ENCODE data around the gene ZNF644.

The ZNF644 gene

DNA sequence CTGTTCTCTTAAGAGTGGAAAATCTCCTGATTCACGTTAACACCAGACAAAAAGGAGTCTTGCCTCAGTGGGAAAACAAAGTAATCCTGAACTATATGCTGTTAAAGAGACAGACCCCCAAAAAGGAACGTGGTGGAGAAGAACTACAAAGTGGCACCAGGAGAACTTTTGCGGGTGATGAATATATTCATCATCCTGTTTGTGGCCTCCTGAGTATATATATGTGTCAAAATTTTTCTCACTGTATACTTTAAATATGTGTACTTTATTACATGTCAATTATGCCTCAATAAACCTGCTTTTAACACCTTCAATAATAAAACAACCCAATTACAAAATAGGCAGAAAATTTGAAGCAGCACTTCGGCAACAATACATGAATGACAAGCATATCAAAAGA lies 31.1 kb downstream of the ZNF644 start:
- Histone ChIP-seq H3K4me3 (ENCODE audit: severe bottlenecking) (no peak overlapping the region), H3K27me3 (ENCODE audit: insufficient read depth, poor library complexity, severe bottlenecking) (no peaks in the 10 kb centered on the region), H3K27ac (ENCODE audit: poor library complexity, severe bottlenecking) (no peak overlapping the region), H3K4me1 (ENCODE audit: insufficient read depth, poor library complexity, severe bottlenecking) (no peaks in the 10 kb centered on the region), H3K9me3 (ENCODE audit: severe bottlenecking) (peaks cover 6% of the 10 kb centered on the region), H3K36me3 (ENCODE audit: low read depth) (peaks cover 13% of the 10 kb centered on the region)
- no peak for ATAC-seq (ENCODE audit: low read depth)
- DNase-seq (ENCODE audit: low spot score) = no peak
- TF ChIP-seq, protein P1, sequence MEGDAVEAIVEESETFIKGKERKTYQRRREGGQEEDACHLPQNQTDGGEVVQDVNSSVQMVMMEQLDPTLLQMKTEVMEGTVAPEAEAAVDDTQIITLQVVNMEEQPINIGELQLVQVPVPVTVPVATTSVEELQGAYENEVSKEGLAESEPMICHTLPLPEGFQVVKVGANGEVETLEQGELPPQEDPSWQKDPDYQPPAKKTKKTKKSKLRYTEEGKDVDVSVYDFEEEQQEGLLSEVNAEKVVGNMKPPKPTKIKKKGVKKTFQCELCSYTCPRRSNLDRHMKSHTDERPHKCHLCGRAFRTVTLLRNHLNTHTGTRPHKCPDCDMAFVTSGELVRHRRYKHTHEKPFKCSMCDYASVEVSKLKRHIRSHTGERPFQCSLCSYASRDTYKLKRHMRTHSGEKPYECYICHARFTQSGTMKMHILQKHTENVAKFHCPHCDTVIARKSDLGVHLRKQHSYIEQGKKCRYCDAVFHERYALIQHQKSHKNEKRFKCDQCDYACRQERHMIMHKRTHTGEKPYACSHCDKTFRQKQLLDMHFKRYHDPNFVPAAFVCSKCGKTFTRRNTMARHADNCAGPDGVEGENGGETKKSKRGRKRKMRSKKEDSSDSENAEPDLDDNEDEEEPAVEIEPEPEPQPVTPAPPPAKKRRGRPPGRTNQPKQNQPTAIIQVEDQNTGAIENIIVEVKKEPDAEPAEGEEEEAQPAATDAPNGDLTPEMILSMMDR (IDR thresholded peaks at IDR 0.05; ENCODE audit: poor library complexity, severe bottlenecking) = no peak

DNA sequence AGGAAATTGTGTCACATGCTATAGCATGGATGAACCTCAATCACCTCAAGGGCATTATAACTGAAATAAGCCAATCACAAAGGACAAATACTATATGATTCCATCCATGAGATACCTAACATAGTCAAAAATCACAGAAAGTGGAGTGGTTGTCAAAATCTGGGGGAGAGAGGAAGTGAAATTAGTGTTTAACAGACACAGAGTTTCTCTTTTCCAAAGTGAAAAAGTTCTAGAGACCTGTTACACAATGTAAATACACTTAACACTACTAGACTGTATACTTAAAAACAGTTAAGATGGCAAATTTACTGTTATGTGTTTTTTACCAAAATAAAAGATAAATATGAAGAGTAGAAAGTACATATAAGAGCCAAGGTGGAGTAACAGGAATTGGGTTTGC lies 31.8 kb downstream of the ZNF644 start:
- Histone ChIP-seq H3K36me3 (ENCODE audit: low read depth) (peaks cover 13% of the 10 kb centered on the region), H3K9me3 (ENCODE audit: severe bottlenecking) (peaks cover 6% of the 10 kb centered on the region), H3K27ac (ENCODE audit: poor library complexity, severe bottlenecking) (no peak overlapping the region), H3K4me1 (ENCODE audit: insufficient read depth, poor library complexity, severe bottlenecking) (no peaks in the 10 kb centered on the region), H3K4me3 (ENCODE audit: severe bottlenecking) (no peak overlapping the region), H3K27me3 (ENCODE audit: insufficient read depth, poor library complexity, severe bottlenecking) (no peaks in the 10 kb centered on the region)
- no peak for ATAC-seq (ENCODE audit: low read depth)
- DNase-seq (ENCODE audit: low spot score) = no peak
- TF ChIP-seq, protein P1 (IDR thresholded peaks at IDR 0.05; ENCODE audit: poor library complexity, severe bottlenecking) = no peak

DNA sequence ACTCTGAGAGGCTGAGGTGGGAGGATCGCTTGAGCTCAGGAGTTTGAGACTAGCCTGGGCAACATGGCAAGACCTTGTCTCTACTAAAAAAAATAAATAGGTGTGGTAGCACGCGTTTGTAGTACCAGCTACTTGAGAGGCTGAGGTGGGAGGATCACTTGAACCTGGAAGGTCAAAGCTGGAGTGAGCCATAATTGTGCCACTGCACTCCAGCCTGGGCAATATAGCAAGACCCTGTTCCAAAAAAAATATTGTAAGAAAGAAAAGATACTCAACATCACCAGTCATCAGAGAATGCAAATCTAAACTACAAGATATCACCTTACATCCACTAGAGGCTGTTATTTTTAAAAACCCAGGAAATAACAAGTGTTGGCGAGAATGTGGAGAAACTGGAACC lies 32.5 kb downstream of the ZNF644 start:
- Histone ChIP-seq H3K4me1 (ENCODE audit: insufficient read depth, poor library complexity, severe bottlenecking) (no peaks in the 10 kb centered on the region), H3K9me3 (ENCODE audit: severe bottlenecking) (peaks cover 6% of the 10 kb centered on the region), H3K27me3 (ENCODE audit: insufficient read depth, poor library complexity, severe bottlenecking) (no peaks in the 10 kb centered on the region), H3K27ac (ENCODE audit: poor library complexity, severe bottlenecking) (no peak overlapping the region), H3K4me3 (ENCODE audit: severe bottlenecking) (no peak overlapping the region), H3K36me3 (ENCODE audit: low read depth) (peaks cover 13% of the 10 kb centered on the region)
- TF ChIP-seq, protein P1 (IDR thresholded peaks at IDR 0.05; ENCODE audit: poor library complexity, severe bottlenecking) = no peak
- DNase-seq (ENCODE audit: low spot score) (no peak), ATAC-seq (ENCODE audit: low read depth) (no peak)

DNA sequence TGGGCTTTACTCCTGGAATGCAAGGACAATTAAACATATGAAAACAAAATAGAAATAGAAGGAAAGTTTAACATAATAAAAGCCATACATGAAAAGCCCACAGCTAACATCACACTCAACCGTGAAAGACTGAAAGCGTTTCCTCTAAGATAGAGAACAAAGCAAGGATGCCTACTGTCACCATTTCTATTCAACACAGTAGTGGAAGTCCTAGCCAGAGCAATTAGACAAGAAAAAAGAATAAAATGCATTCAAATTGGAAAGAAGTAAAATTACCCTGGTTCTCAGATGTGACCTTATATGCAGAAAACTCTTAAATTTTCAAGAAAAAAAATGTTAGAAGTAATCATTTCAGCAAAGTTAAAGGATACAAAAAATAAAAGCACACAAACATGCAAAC lies 34.0 kb downstream of the ZNF644 start:
- H3K27ac ChIP-seq (ENCODE audit: poor library complexity, severe bottlenecking) = no peak overlapping the region
- H3K27me3 ChIP-seq (ENCODE audit: insufficient read depth, poor library complexity, severe bottlenecking) = no peaks in the 10 kb centered on the region
- H3K9me3 ChIP-seq (ENCODE audit: severe bottlenecking) = peaks cover 6% of the 10 kb centered on the region
- H3K4me1 ChIP-seq (ENCODE audit: insufficient read depth, poor library complexity, severe bottlenecking) = no peaks in the 10 kb centered on the region
- peaks cover 16% of the 10 kb centered on the region for H3K36me3 ChIP-seq (ENCODE audit: low read depth)
- no peak overlapping the region for H3K4me3 ChIP-seq (ENCODE audit: severe bottlenecking)
- TF ChIP-seq, protein P1 (IDR thresholded peaks at IDR 0.05; ENCODE audit: poor library complexity, severe bottlenecking) = no peak
- ATAC-seq (ENCODE audit: low read depth) (no peak), DNase-seq (ENCODE audit: low spot score) (no peak)

DNA sequence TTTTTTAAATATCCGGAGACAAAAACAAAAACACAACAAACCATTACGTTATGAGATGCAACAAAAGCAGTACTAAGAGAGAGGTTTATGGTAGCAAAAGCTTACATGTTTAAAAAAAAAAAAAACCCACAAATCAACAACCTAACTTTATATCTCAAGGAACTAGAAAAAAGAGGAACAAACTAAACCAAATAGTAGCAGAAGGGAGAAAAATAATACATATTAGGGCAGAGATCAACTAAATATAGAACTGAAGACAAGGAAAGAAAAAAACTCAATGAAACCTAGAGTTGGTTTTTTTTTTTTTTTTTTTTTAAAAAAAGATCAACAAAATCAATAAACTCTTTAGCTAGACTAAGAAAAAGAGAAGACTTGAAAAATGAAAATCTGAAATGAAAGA lies 34.9 kb downstream of the ZNF644 start:
- no peak for ATAC-seq (ENCODE audit: low read depth)
- TF ChIP-seq, protein P1 (IDR thresholded peaks at IDR 0.05; ENCODE audit: poor library complexity, severe bottlenecking) = no peak
- Histone ChIP-seq H3K4me3 (ENCODE audit: severe bottlenecking) (no peak overlapping the region), H3K27me3 (ENCODE audit: insufficient read depth, poor library complexity, severe bottlenecking) (no peaks in the 10 kb centered on the region), H3K9me3 (ENCODE audit: severe bottlenecking) (peaks cover 6% of the 10 kb centered on the region), H3K36me3 (ENCODE audit: low read depth) (peaks cover 21% of the 10 kb centered on the region), H3K27ac (ENCODE audit: poor library complexity, severe bottlenecking) (no peak overlapping the region), H3K4me1 (ENCODE audit: insufficient read depth, poor library complexity, severe bottlenecking) (no peaks in the 10 kb centered on the region)
- no peak for DNase-seq (ENCODE audit: low spot score)

Measured in RWPE2 (cell line).